Suprapubic skin (tissue), 3 donors: ENCODE measurements around the gene SHQ1.

Experiments used
- CTCF ChIP-seq, 2 donors: fragments of 200-600 bp in 1 of 2; fragments of 450-650 bp in 1 of 2; sonication (generic) in 1 of 2; IDR thresholded peaks; one replicate each; pipeline ENCODE4 v1.5.1; 2016 to 2019; ENCODE audit warnings: antibody characterized with exemption in 2 of 2, mild to moderate bottlenecking in 1 of 2, moderate library complexity in 1 of 2
- POLR2A ChIP-seq, 2 donors: fragments of 450-650 bp; IDR thresholded peaks; one replicate each; pipeline ENCODE4 v1.6.1; 2017; ENCODE audit warnings: antibody characterized with exemption in 2 of 2, mild to moderate bottlenecking in 2 of 2, moderate library complexity in 2 of 2

- TF ChIP-seq CTCF (IDR thresholded peaks at IDR 0.05) (no peak), POLR2A (IDR thresholded peaks at IDR 0.05) (no peak)
Measured at GRCh38 chr3:72782521-72782920, 65.7 kb downstream of the SHQ1 start.
